ENCODE data around the gene TET3. TPM values are rescaled to one million over a fixed set of nuclear protein-coding genes. Genes with fewer than 3 reads are reported as not detected.
A peak's percentile ranks its signal among the peaks of the same experiment; 100 is the strongest.

Gene TET3
- total RNA-seq, 1 donor from 2014 or later = 32.8 TPM

- Mint-ChIP-seq H3K4me1 (ENCODE audit: low read depth, unreplicated experiment) (peaks cover 36% of the 10 kb centered on the region), H3K27me3 (ENCODE audit: low read depth, unreplicated experiment) (no peaks in the 10 kb centered on the region), H3K36me3 (ENCODE audit: low read depth, unreplicated experiment) (peaks cover 2% of the 10 kb centered on the region), H3K4me3 (ENCODE audit: unreplicated experiment) (peak overlapping the region; percentile 86), H3K27ac (ENCODE audit: unreplicated experiment) (peak overlapping the region; percentile 79), H3K9me3 (ENCODE audit: unreplicated experiment) (no peaks in the 10 kb centered on the region)
- FAIRE-seq (no peak), DNase-seq (ENCODE audit: low read depth) (no peak)
- H3K9me3 ChIP-seq (ENCODE audit: insufficient read depth, low read depth, low read length) = no peaks in the 10 kb centered on the region
- peak overlapping the region; percentile 44 for H3K9ac ChIP-seq (ENCODE audit: low read length)
- no peak for TF ChIP-seq EZH2 (IDR thresholded peaks at IDR 0.05; ENCODE audit: insufficient read depth, low read length)
- TF ChIP-seq, protein P1, sequence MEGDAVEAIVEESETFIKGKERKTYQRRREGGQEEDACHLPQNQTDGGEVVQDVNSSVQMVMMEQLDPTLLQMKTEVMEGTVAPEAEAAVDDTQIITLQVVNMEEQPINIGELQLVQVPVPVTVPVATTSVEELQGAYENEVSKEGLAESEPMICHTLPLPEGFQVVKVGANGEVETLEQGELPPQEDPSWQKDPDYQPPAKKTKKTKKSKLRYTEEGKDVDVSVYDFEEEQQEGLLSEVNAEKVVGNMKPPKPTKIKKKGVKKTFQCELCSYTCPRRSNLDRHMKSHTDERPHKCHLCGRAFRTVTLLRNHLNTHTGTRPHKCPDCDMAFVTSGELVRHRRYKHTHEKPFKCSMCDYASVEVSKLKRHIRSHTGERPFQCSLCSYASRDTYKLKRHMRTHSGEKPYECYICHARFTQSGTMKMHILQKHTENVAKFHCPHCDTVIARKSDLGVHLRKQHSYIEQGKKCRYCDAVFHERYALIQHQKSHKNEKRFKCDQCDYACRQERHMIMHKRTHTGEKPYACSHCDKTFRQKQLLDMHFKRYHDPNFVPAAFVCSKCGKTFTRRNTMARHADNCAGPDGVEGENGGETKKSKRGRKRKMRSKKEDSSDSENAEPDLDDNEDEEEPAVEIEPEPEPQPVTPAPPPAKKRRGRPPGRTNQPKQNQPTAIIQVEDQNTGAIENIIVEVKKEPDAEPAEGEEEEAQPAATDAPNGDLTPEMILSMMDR (IDR thresholded peaks at IDR 0.05; ENCODE audit: insufficient read depth, low read depth, low read length) = no peak
- H3K4me3 ChIP-seq (ENCODE audit: insufficient read depth, low read depth, low read length) = peak overlapping the region; percentile 51
- H3K36me3 ChIP-seq (ENCODE audit: insufficient read depth, low read length) = no peaks in the 10 kb centered on the region
- H3K4me1 ChIP-seq (ENCODE audit: insufficient read depth, low read length) = peaks cover 40% of the 10 kb centered on the region
- H3K4me2 ChIP-seq (ENCODE audit: low read length) = peak overlapping the region; percentile 80
- peaks cover 21% of the 10 kb centered on the region for H4K20me1 ChIP-seq (ENCODE audit: insufficient read depth, low read length)
- peak overlapping the region; percentile 59 for H2AFZ ChIP-seq (ENCODE audit: low read depth, low read length)
- peaks cover 27% of the 10 kb centered on the region for H3K79me2 ChIP-seq (ENCODE audit: insufficient read depth, low read length)
- no peak overlapping the region for H3K27ac ChIP-seq (ENCODE audit: low read depth, low read length)
- peaks cover 8% of the 10 kb centered on the region for H3K27me3 ChIP-seq (ENCODE audit: insufficient read depth, low read length)
Observed at GRCh38 chr2:73983322-73984202, 1.1 kb upstream of the TET3 start.

GRCh38 chr2:73984922-73985307 lies 205 bp downstream of the TET3 start:
- H3K27ac ChIP-seq (ENCODE audit: low read depth, low read length) = no peak overlapping the region
- FAIRE-seq = no peak

More at GRCh38 chr2:73984922-73985307, 205 bp downstream of the TET3 start:
- peaks cover 26% of the 10 kb centered on the region for H3K4me1 Mint-ChIP-seq (ENCODE audit: low read depth, unreplicated experiment)
- H3K9ac ChIP-seq (ENCODE audit: low read length) = no peak overlapping the region
- H3K9me3 Mint-ChIP-seq (ENCODE audit: unreplicated experiment) = no peaks in the 10 kb centered on the region
- no peak for DNase-seq (ENCODE audit: low read depth)
- peaks cover 3% of the 10 kb centered on the region for H3K36me3 Mint-ChIP-seq (ENCODE audit: low read depth, unreplicated experiment)
- peak overlapping the region; percentile 80 for H3K4me2 ChIP-seq (ENCODE audit: low read length)
- no peaks in the 10 kb centered on the region for H3K27me3 Mint-ChIP-seq (ENCODE audit: low read depth, unreplicated experiment)
- no peak overlapping the region for H3K4me3 Mint-ChIP-seq (ENCODE audit: unreplicated experiment)
- TF ChIP-seq, protein P1 (IDR thresholded peaks at IDR 0.05; ENCODE audit: insufficient read depth, low read depth, low read length) = no peak
- no peak for TF ChIP-seq EZH2 (IDR thresholded peaks at IDR 0.05; ENCODE audit: insufficient read depth, low read length)
- H3K79me2 ChIP-seq (ENCODE audit: insufficient read depth, low read length) = peaks cover 41% of the 10 kb centered on the region
- H4K20me1 ChIP-seq (ENCODE audit: insufficient read depth, low read length) = peaks cover 31% of the 10 kb centered on the region
- peaks cover 8% of the 10 kb centered on the region for H3K27me3 ChIP-seq (ENCODE audit: insufficient read depth, low read length)
- H2AFZ ChIP-seq (ENCODE audit: low read depth, low read length) = no peak overlapping the region
- H3K4me3 ChIP-seq (ENCODE audit: insufficient read depth, low read depth, low read length) = no peak overlapping the region
- H3K36me3 ChIP-seq (ENCODE audit: insufficient read depth, low read length) = no peaks in the 10 kb centered on the region
- no peak overlapping the region for H3K27ac Mint-ChIP-seq (ENCODE audit: unreplicated experiment)
- H3K4me1 ChIP-seq (ENCODE audit: insufficient read depth, low read length) = peaks cover 31% of the 10 kb centered on the region
- H3K9me3 ChIP-seq (ENCODE audit: insufficient read depth, low read depth, low read length) = no peaks in the 10 kb centered on the region
